ENCODE data around the gene TSPEAR. TPM values are rescaled to one million over a fixed set of nuclear protein-coding genes. Genes with fewer than 3 reads are reported as not detected.
"Not testable (repeated sequence)": the region's sequence is repeated elsewhere in the genome, so short reads cannot be mapped to it uniquely, and the experiment has no call there.

The TSPEAR gene
- total and polyA plus RNA-seq, 8 donors = 0.05 to 0.29 (median 0.12) TPM; not detected in 4

- peaks cover 0 to 47% (median 5%) of the 10 kb centered on the region in 3 donors for H3K27me3 ChIP-seq
- no peak overlapping the region for H3K27ac ChIP-seq
- no peak overlapping the region for H3K4me3 ChIP-seq
- H3K4me1 ChIP-seq = peaks cover 0 to 19% (median 10%) of the 10 kb centered on the region in 4 donors
- no peaks in the 10 kb centered on the region for H3K36me3 ChIP-seq
- intact Hi-C loops (cut with DNase I; ENCODE audit: low total_unique reads) = no loop called here
- WGBS, 5 donors = 84 to 90% (median 88%) methylated on average over 20 of the region's 20 CpGs
- H3K9me3 ChIP-seq = peaks cover 0 to 32% (median 31%) of the 10 kb centered on the region in 4 donors
- TF ChIP-seq, protein P1, sequence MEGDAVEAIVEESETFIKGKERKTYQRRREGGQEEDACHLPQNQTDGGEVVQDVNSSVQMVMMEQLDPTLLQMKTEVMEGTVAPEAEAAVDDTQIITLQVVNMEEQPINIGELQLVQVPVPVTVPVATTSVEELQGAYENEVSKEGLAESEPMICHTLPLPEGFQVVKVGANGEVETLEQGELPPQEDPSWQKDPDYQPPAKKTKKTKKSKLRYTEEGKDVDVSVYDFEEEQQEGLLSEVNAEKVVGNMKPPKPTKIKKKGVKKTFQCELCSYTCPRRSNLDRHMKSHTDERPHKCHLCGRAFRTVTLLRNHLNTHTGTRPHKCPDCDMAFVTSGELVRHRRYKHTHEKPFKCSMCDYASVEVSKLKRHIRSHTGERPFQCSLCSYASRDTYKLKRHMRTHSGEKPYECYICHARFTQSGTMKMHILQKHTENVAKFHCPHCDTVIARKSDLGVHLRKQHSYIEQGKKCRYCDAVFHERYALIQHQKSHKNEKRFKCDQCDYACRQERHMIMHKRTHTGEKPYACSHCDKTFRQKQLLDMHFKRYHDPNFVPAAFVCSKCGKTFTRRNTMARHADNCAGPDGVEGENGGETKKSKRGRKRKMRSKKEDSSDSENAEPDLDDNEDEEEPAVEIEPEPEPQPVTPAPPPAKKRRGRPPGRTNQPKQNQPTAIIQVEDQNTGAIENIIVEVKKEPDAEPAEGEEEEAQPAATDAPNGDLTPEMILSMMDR (IDR thresholded peaks at IDR 0.05) = no peak
- no peak for TF ChIP-seq EP300 (IDR thresholded peaks at IDR 0.05)
- no peak for TF ChIP-seq POLR2A (IDR thresholded peaks at IDR 0.05)
- TF ChIP-seq POLR2AphosphoS5 (IDR thresholded peaks at IDR 0.05) = no peak
- DNase-seq = no peak
Measured at GRCh38 chr21:44575307-44576024, 135.9 kb downstream of the TSPEAR start.

DNA sequence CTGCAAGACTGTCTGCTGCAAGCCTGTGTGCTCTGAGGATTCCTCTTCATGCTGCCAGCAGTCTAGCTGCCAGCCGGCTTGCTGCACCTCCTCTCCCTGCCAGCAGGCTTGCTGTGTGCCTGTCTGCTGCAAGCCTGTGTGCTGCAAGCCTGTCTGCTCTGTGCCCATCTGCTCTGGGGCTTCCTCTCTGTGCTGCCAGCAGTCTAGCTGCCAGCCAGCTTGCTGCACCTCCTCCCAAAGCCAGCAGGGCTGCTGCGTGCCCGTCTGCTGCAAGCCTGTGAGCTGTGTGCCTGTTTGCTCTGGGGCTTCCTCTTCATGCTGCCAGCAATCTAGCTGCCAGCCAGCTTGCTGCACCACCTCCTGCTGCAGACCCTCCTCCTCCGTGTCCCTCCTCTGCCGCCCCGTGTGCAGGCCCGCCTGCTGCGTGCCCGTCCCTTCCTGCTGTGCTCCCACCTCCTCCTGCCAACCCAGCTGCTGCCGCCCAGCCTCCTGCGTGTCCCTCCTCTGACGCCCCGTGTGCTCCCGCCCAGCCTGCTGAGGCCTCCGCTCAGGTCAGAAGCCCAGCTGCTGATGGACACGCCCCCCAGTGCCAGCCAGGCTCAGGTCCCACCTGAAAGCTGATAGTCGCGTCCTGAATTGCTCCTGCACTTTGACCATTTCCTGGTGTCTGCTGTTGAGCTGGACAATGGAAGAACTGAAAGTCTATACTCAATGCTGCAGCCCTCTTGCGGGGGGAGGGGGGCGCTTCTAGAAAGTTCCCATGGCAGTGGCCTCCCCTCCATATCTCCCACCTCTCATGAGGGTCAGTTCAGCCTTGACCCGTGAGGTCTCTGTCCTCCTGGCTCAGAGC, 136.7 kb downstream of the TSPEAR start:
- Histone ChIP-seq H3K4me1 (peaks cover 0 to 19% (median 10%) of the 10 kb centered on the region in 4 donors), H3K9me3 (peaks cover 0 to 29% (median 26%) of the 10 kb centered on the region in 4 donors), H3K36me3 (no peaks in the 10 kb centered on the region), H3K27me3 (peaks cover 0 to 45% (median 5%) of the 10 kb centered on the region in 3 donors), H3K27ac (no peak overlapping the region), H3K4me3 (no peak overlapping the region)
- 16 to 36% (median 19%) methylated on average over 17 to 21 of the region's 21 CpGs for WGBS, 5 donors
- intact Hi-C loops (cut with DNase I; ENCODE audit: low total_unique reads) = no loop called here
- DNase-seq = peak; percentile 48 to 62
- TF ChIP-seq, protein P1 (IDR thresholded peaks at IDR 0.05) = peak in 1 of 7 experiments; percentile 7
- TF ChIP-seq POLR2AphosphoS5 (IDR thresholded peaks at IDR 0.05) = no peak

DNA sequence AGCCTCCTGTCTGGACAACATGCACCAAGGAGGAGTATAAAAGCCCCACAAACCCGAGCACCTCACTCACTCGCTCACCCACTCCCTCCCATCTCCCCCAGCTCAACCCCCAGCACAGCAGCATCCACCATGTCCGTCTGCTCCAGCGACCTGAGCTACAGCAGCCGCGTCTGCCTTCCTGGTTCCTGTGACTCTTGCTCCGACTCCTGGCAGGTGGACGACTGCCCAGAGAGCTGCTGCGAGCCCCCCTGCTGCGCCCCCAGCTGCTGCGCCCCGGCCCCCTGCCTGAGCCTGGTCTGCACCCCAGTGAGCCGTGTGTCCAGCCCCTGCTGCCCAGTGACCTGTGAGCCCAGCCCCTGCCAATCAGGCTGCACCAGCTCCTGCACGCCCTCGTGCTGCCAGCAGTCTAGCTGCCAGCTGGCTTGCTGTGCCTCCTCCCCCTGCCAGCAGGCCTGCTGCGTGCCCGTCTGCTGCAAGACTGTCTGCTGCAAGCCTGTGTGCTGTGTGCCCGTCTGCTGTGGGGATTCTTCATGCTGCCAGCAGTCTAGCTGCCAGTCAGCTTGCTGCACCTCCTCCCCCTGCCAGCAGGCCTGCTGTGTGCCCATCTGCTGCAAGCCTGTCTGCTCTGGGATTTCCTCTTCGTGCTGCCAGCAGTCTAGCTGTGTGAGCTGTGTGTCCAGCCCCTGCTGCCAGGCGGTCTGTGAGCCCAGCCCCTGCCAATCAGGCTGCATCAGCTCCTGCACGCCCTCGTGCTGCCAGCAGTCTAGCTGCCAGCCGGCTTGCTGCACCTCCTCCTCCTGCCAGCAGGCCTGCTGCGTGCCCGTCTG, 137.5 kb downstream of the TSPEAR start, which contains the start of gene KRTAP10-4:
Gene KRTAP10-4 (plus strand): TSS at position 100 of the 827 bp plus-strand sequence. CDS start 30 bp downstream, at position 130.
- Histone ChIP-seq H3K4me1 (peaks cover 0 to 19% (median 10%) of the 10 kb centered on the region in 4 donors), H3K9me3 (peaks cover 0 to 29% (median 26%) of the 10 kb centered on the region in 4 donors), H3K27me3 (peaks cover 0 to 41% (median 5%) of the 10 kb centered on the region in 3 donors)
- WGBS, 5 donors = 41 to 60% (median 44%) methylated on average over 16 to 22 of the region's 25 CpGs
- H3K27ac ChIP-seq; H3K36me3 ChIP-seq; DNase-seq; intact Hi-C loops (cut with DNase I; ENCODE audit: low total_unique reads); H3K4me3 ChIP-seq: not testable (repeated sequence)

- no peak for DNase-seq
- WGBS, 5 donors = 62 to 78% (median 66%) methylated on average over 15 of the region's 15 CpGs
- H3K27ac ChIP-seq = no peak overlapping the region
- peaks cover 0 to 19% (median 10%) of the 10 kb centered on the region in 4 donors for H3K4me1 ChIP-seq
- no peak overlapping the region for H3K4me3 ChIP-seq
- TF ChIP-seq EP300 (IDR thresholded peaks at IDR 0.05) (no peak), POLR2A (IDR thresholded peaks at IDR 0.05) (no peak), POLR2AphosphoS5 (IDR thresholded peaks at IDR 0.05) (no peak)
- TF ChIP-seq, protein P1 (IDR thresholded peaks at IDR 0.05) = no peak
- peaks cover 0 to 44% (median 5%) of the 10 kb centered on the region in 3 donors for H3K27me3 ChIP-seq
- peaks cover 0 to 29% (median 26%) of the 10 kb centered on the region in 4 donors for H3K9me3 ChIP-seq
- H3K36me3 ChIP-seq = no peaks in the 10 kb centered on the region
- intact Hi-C loops (cut with DNase I; ENCODE audit: low total_unique reads) = no loop called here
Measured at GRCh38 chr21:44572959-44573583, 138.3 kb downstream of the TSPEAR start.
